Activated CD8-positive, alpha-beta T cell treated with anti-CD3 and anti-CD28 coated beads for 36 hours (primary cell): Measurements from ENCODE around the gene NIM1K. TPM values are rescaled to one million over a fixed set of nuclear protein-coding genes. Genes with fewer than 3 reads are reported as not detected.

Experiments
- ATAC-seq: fragments of 200-7000 bp; cut with Tn5 transposase; one replicate; pipeline ENCODE4 v1.10.0; 2021; ENCODE audit warnings: mild to moderate bottlenecking, moderate library complexity
- CTCF ChIA-PET: fragments of 350-600 bp; sonication (Branson Sonifier 250); formaldehyde crosslinking; loops from one replicate; lab custom pipeline; 2021; ENCODE audit warnings: antibody characterized with exemption; lab: Charles Lee
- POLR2A ChIA-PET: fragments of 350-600 bp; sonication (Branson Sonifier 250); formaldehyde crosslinking; loops from one replicate; lab custom pipeline; 2021; ENCODE audit warnings: antibody characterized with exemption; lab: Charles Lee
- DNase-seq: peaks from one replicate; pipeline ENCODE4 v3.0.0-alpha.2; 2020
- H3K27ac Mint-ChIP-seq: one replicate; pipeline ENCODE4 v1.8.0; 2021; ENCODE audit warnings: mild to moderate bottlenecking, mixed read lengths
- H3K27me3 Mint-ChIP-seq: one replicate; pipeline ENCODE4 v1.8.0; 2021; ENCODE audit warnings: mixed read lengths
- H3K36me3 Mint-ChIP-seq: one replicate; pipeline ENCODE4 v1.8.0; 2021; ENCODE audit warnings: low read depth, mixed read lengths
- H3K4me1 Mint-ChIP-seq: one replicate; pipeline ENCODE4 v1.8.0; 2021; ENCODE audit warnings: low read depth, mixed read lengths
- H3K4me3 Mint-ChIP-seq: one replicate; pipeline ENCODE4 v1.8.0; 2021; ENCODE audit warnings: mild to moderate bottlenecking, moderate library complexity, mixed read lengths
- H3K9me3 Mint-ChIP-seq: one replicate; pipeline ENCODE4 v1.8.0; 2021; ENCODE audit warnings: mixed read lengths
- intact Hi-C: fragments of 100-400 bp; cut with micrococcal nuclease; formaldehyde crosslinking; loops from one replicate; pipeline ENCODE4 v1.10.0; 2022
- total RNA-seq, 2 experiments: library from RNA; stranded (reverse); gene quantifications; one replicate each; pipeline ENCODE4 v1.2.3, GENCODE V29; 2021
- TF ChIP-seq, protein P1 (sequence below): fragments of 200-600 bp; IDR thresholded peaks from one replicate; pipeline ENCODE4 v1.8.0; 2022; ENCODE audit warnings: antibody characterized with exemption, mild to moderate bottlenecking

NIM1K gene
- total RNA-seq, 2 experiments from 2014 or later: 2.1 to 3.2 TPM

DNA sequence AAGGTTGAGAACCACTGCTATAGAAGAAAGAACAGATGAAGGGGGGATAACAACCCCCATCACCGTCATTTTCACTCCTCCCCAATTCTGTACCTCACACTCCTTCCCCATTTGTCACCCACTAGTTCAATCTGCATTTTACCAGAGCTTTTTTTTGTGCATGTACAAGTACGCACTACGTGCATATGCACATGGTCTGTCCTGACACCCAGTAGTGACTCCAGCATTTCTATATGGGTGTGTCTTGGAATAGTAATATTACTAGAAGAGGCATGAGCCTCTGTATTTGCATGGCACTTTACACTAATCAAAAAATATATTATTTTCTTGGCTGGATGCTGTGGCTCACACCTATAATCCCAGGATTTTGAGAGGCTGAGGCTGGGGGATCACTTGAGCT is 38.7 kb downstream of the NIM1K start:
- ATAC-seq: no peak
- DNase-seq: no peak
- ChIA-PET CTCF (interaction anchor here (1.0 to 3.2 kb wide), 5 partner anchors 76 to 162 kb away, joined by 3 to 30 read pairs (median 4); no protein-coding TSS in a partner anchor), POLR2A (interaction anchor here (0.8 kb wide), 1 partner anchor 166 kb away, joined by 3 read pairs; no protein-coding TSS in a partner anchor)
- H3K36me3 Mint-ChIP-seq: no peaks in the 10 kb centered on the region
- peaks cover 4% of the 10 kb centered on the region for H3K4me1 Mint-ChIP-seq
- TF ChIP-seq, protein P1, sequence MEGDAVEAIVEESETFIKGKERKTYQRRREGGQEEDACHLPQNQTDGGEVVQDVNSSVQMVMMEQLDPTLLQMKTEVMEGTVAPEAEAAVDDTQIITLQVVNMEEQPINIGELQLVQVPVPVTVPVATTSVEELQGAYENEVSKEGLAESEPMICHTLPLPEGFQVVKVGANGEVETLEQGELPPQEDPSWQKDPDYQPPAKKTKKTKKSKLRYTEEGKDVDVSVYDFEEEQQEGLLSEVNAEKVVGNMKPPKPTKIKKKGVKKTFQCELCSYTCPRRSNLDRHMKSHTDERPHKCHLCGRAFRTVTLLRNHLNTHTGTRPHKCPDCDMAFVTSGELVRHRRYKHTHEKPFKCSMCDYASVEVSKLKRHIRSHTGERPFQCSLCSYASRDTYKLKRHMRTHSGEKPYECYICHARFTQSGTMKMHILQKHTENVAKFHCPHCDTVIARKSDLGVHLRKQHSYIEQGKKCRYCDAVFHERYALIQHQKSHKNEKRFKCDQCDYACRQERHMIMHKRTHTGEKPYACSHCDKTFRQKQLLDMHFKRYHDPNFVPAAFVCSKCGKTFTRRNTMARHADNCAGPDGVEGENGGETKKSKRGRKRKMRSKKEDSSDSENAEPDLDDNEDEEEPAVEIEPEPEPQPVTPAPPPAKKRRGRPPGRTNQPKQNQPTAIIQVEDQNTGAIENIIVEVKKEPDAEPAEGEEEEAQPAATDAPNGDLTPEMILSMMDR: no peak
- intact Hi-C loops: loop anchor here (5.0 kb wide), 1 partner anchor 157 kb away; no protein-coding TSS in a partner anchor
- H3K9me3 Mint-ChIP-seq: no peaks in the 10 kb centered on the region
- no peak overlapping the region for H3K4me3 Mint-ChIP-seq
- no peak overlapping the region for H3K27ac Mint-ChIP-seq
- H3K27me3 Mint-ChIP-seq: no peaks in the 10 kb centered on the region

DNA sequence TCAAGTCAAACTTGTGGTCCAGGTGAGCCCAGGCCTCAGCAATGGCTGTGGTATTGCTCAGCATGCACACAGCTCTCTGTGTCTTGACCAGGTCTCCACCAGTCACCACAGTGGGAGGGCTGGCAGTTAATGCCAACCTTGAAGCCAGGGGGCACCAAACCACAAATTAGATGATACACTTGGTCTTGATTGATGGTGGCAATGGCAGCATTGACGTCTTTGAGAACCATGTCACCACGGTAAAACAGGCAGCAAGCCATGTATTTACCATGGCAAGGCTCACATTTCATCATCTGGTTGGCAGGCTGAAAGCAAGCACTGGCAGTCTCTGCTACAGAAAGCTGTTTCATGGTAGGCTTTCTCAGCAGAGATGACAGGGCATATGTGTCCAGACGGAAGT is 40.0 kb downstream of the NIM1K start:
- Mint-ChIP-seq H3K27ac (no peak overlapping the region), H3K36me3 (no peaks in the 10 kb centered on the region), H3K4me1 (peaks cover 4% of the 10 kb centered on the region), H3K4me3 (no peak overlapping the region), H3K9me3 (no peaks in the 10 kb centered on the region), H3K27me3 (no peaks in the 10 kb centered on the region)
- ChIA-PET POLR2A (interaction anchor here (0.6 kb wide), 1 partner anchor 221 kb away, joined by 3 read pairs; no protein-coding TSS in a partner anchor), CTCF (interaction anchor here (0.8 to 3.2 kb wide), 6 partner anchors 57 to 161 kb away, joined by 3 to 30 read pairs (median 4); no protein-coding TSS in a partner anchor)
- ATAC-seq: peak; percentile 47
- DNase-seq: peak; percentile 49
- TF ChIP-seq, protein P1: peak; percentile 37
- intact Hi-C loops: loop anchor here (5.0 kb wide), 1 partner anchor 155 kb away; no protein-coding TSS in a partner anchor

DNA sequence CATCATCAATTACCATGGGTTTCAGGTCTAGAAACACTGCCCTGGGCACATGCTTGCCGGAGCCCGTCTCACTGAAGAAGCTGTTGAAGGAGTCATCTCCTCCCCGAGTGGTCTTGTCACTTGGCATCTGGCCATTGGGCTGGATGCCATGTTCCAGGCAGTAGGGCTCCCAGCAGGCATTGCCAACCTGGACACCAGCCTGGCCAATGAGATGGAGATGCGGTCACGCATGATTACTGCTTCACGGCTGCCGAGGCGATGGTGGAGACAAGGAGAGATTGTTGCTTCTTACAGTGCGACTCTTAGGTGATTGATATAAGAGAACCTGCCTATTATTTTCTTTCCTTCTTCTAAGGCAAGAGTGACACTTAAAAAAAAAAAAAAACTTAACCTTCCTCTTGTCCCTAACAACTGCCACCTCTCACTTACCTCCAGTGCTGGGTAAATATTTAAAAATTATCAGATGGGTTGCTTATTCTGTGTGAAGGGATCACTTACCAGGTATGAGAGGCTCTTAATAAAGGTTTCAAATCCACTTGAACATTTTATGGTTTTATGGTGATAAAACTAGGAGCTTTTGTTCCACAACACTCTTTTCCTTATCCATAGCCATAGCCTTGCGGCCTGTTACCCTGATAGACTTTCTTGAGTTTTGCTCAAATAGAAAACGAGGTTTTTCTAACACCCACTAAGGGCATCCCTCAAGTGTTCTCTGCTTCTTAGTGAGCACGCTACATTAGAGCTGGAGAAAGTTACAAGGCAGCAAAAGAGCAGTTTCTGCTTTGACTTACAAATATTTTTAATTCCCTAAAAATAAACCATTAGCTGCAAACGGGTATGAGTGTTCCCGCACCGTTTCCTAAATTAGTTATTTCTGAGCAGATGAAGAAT is 41.2 kb downstream of the NIM1K start:
- Mint-ChIP-seq H3K27me3 (no peaks in the 10 kb centered on the region), H3K9me3 (no peaks in the 10 kb centered on the region), H3K4me1 (peaks cover 4% of the 10 kb centered on the region), H3K36me3 (no peaks in the 10 kb centered on the region), H3K27ac (no peak overlapping the region), H3K4me3 (no peak overlapping the region)
- TF ChIP-seq, protein P1: no peak
- no peak for ATAC-seq
- no peak for DNase-seq
- ChIA-PET POLR2A (interaction anchor here (0.6 kb wide), 1 partner anchor 34 kb away, joined by 3 read pairs; no protein-coding TSS in a partner anchor), CTCF (interaction anchor here (2.2 to 3.2 kb wide), 3 partner anchors 73 to 156 kb away, joined by 4 to 30 read pairs (median 7); no protein-coding TSS in a partner anchor)
- intact Hi-C loops: loop anchor here (5.0 kb wide), 1 partner anchor 154 kb away; no protein-coding TSS in a partner anchor

DNA sequence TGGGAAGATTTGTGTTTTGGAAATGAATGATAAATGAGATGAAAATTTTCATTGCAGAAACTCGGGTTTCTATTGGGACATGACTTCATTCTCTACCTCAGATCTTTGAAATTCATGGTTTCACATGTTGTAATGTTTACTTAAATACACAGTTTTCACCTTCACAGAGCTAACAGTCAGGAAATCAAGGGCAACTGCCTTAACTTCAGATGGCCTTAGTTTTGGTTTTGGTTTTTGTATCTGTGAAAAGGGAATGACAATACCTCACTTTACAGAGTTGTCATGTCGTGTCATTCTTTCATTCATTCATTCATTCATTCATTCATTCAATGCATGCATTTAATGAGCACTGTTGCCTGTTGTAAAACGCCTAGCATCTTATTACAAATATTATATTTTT is 41.9 kb downstream of the NIM1K start:
- POLR2A ChIA-PET: no interaction called here
- H3K36me3 Mint-ChIP-seq: no peaks in the 10 kb centered on the region
- H3K4me1 Mint-ChIP-seq: peaks cover 4% of the 10 kb centered on the region
- no peaks in the 10 kb centered on the region for H3K9me3 Mint-ChIP-seq
- ATAC-seq (peak; percentile 58), DNase-seq (no peak)
- no peak overlapping the region for H3K27ac Mint-ChIP-seq
- intact Hi-C loops: loop anchor here (5.0 kb wide), 1 partner anchor 153 kb away; no protein-coding TSS in a partner anchor
- H3K27me3 Mint-ChIP-seq: no peaks in the 10 kb centered on the region
- H3K4me3 Mint-ChIP-seq: no peak overlapping the region
- TF ChIP-seq, protein P1: no peak
- CTCF ChIA-PET: interaction anchor here (0.9 kb wide), 1 partner anchor 156 kb away, joined by 3 read pairs; no protein-coding TSS in a partner anchor
